ENCODE measurements around the gene CYP19A1.

Gene CYP19A1

GRCh38 chr15:51310064-51310463 lies 28.3 kb downstream of the CYP19A1 start:
- no peaks in the 10 kb centered on the region for H3K4me1 Mint-ChIP-seq

DNA sequence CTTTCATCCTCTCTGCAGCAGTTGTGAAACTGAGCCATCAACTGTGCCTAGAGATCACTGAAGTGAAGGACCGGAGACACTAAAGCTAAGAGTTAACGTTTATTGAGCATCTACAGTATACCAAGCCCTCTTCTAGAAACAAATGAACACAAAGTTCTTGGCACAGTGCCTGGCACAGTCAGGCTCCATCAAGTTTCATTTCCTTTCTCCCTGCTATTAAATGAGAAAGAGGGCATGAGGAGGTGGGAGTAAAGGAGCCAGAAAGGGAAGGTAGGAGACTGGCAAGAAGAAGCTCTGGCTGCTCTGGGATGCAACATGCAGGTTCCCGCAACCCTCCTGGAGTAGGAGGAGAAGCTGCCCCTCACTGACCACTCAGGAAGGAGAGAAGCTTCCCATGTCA lies 30.6 kb downstream of the CYP19A1 start:
- no peak for TF ChIP-seq CTCF (IDR thresholded peaks at IDR 0.05; ENCODE audit: unreplicated experiment in 3 of 3)
- H3K9me3 Mint-ChIP-seq = no peaks in the 10 kb centered on the region
- H3K27ac Mint-ChIP-seq = no peak overlapping the region
- H3K27me3 Mint-ChIP-seq (ENCODE audit: low read depth) = peaks cover 12% of the 10 kb centered on the region
- peaks cover 10% of the 10 kb centered on the region for H3K4me1 Mint-ChIP-seq
- no peaks in the 10 kb centered on the region for H3K36me3 Mint-ChIP-seq (ENCODE audit: low read depth)
- no peak overlapping the region for H3K4me3 Mint-ChIP-seq

More at GRCh38 chr15:51310064-51310463, 28.3 kb downstream of the CYP19A1 start:
- Mint-ChIP-seq H3K4me3 (no peak overlapping the region), H3K27me3 (ENCODE audit: low read depth) (peaks cover 11% of the 10 kb centered on the region), H3K36me3 (ENCODE audit: low read depth) (no peaks in the 10 kb centered on the region), H3K27ac (no peak overlapping the region), H3K9me3 (no peaks in the 10 kb centered on the region)
- TF ChIP-seq CTCF (IDR thresholded peaks at IDR 0.05; ENCODE audit: unreplicated experiment in 3 of 3) = no peak

GRCh38 chr15:51307325-51307724 lies 31.1 kb downstream of the CYP19A1 start:
- H3K4me1 Mint-ChIP-seq = peaks cover 15% of the 10 kb centered on the region
- no peaks in the 10 kb centered on the region for H3K36me3 Mint-ChIP-seq (ENCODE audit: low read depth)
- no peak overlapping the region for H3K27ac Mint-ChIP-seq
- no peak overlapping the region for H3K4me3 Mint-ChIP-seq
- no peak for TF ChIP-seq CTCF (IDR thresholded peaks at IDR 0.05; ENCODE audit: unreplicated experiment in 3 of 3)
- no peaks in the 10 kb centered on the region for H3K9me3 Mint-ChIP-seq
- H3K27me3 Mint-ChIP-seq (ENCODE audit: low read depth) = peaks cover 15% of the 10 kb centered on the region

- no peak overlapping the region for H3K27ac Mint-ChIP-seq
- H3K9me3 Mint-ChIP-seq = no peaks in the 10 kb centered on the region
- TF ChIP-seq CTCF (IDR thresholded peaks at IDR 0.05; ENCODE audit: unreplicated experiment in 3 of 3) = no peak
Measured at GRCh38 chr15:51303462-51303980, 34.9 kb downstream of the CYP19A1 start.

DNA sequence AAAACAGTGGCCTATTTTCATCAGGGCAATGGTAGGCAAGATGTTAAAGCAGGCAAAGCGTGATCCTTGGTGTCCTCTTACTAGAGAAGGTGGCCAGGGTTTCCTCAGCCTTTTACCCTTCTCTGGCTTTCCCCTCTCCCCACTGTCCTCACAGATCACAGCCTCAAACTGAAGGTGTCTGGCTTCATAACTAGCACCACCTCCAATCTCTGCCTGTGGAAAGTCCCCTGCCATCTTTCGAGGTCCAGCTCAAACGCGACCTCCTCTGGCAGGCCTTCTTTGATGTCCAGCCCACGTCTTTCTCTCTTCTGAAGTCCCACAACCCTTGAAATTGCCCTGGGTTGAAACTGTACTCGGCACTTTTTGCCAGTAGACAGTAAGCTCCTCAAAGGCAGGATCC lies 35.9 kb downstream of the CYP19A1 start:
- H3K4me3 Mint-ChIP-seq = no peak overlapping the region
- H3K36me3 Mint-ChIP-seq (ENCODE audit: low read depth) = no peaks in the 10 kb centered on the region
- H3K27me3 Mint-ChIP-seq (ENCODE audit: low read depth) = peaks cover 24% of the 10 kb centered on the region
- H3K9me3 Mint-ChIP-seq = no peaks in the 10 kb centered on the region
- H3K4me1 Mint-ChIP-seq = peaks cover 43% of the 10 kb centered on the region
- H3K27ac Mint-ChIP-seq = no peak overlapping the region
- TF ChIP-seq CTCF (IDR thresholded peaks at IDR 0.05; ENCODE audit: unreplicated experiment in 3 of 3) = no peak

More at GRCh38 chr15:51303462-51303980, 34.9 kb downstream of the CYP19A1 start:
- Mint-ChIP-seq H3K4me3 (no peak overlapping the region), H3K4me1 (peaks cover 33% of the 10 kb centered on the region), H3K36me3 (ENCODE audit: low read depth) (no peaks in the 10 kb centered on the region), H3K27me3 (ENCODE audit: low read depth) (peaks cover 24% of the 10 kb centered on the region)
